ENCODE measurements around the gene PARD3B. TPM values are rescaled to one million over a fixed set of nuclear protein-coding genes. Genes with fewer than 3 reads are reported as not detected.

Gene PARD3B
- total and polyA plus RNA-seq, 2 of the 8 experiments (the other 6 are each of a cell fraction or from before 2014, with no cell fraction given): 1.2 to 5.7 TPM

DNA sequence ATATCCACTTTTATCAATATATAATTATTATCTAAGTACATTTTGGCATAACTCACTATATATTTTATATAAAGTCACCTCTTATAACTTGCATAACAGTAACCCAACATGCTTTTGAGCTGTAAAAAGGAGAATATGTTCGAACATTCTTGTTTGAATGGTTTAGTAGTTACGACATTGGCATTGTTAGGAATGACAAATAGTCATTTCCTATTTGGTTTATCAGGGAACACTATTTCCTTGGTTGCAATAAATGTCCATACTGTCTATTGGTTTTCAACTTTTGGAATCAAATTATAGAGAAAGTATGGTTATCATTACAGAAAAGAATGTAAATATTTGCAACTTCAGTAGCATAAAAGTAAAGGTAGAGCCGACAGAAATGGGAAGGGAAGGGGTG lies 124.1 kb downstream of the PARD3B start:
- H2BK15ac ChIP-seq (ENCODE audit: low read length): no peak overlapping the region
- no peaks in the 10 kb centered on the region for H3K9me3 ChIP-seq (ENCODE audit: insufficient read depth in 2 of 2, low read depth in 1 of 2, low read length in 1 of 2)
- no peaks in the 10 kb centered on the region for H3K79me1 ChIP-seq (ENCODE audit: low read depth, low read length)
- no peak overlapping the region for H3K4ac ChIP-seq (replicated peaks; ENCODE audit: insufficient read length, low read depth, low read length)
- H3K23me2 ChIP-seq (ENCODE audit: low read depth, low read length): no peaks in the 10 kb centered on the region
- H2AK5ac ChIP-seq (ENCODE audit: low read depth, low read length): no peak overlapping the region
- H3K4me2 ChIP-seq (ENCODE audit: insufficient read depth in 1 of 2, low read depth in 2 of 2, low read length in 2 of 2): no peak overlapping the region
- no peak overlapping the region for H3K27ac ChIP-seq (ENCODE audit: low read depth, low read length)
- H4K5ac ChIP-seq (ENCODE audit: insufficient read length, low read depth, low read length): no peak overlapping the region
- no peak for DNase-seq (ENCODE audit: low read depth in 1 of 2, low spot score in 2 of 2)
- no peak overlapping the region for H3K56ac ChIP-seq (replicated peaks; ENCODE audit: insufficient read length, low read depth, low read length)
- TF ChIP-seq ASH2L (IDR thresholded peaks at IDR 0.05; ENCODE audit: low read length): no peak
- TF ChIP-seq CBX8 (IDR thresholded peaks at IDR 0.05; ENCODE audit: borderline replicate concordance, low read depth, low read length): no peak
- TF ChIP-seq TEAD4 (IDR thresholded peaks at IDR 0.05; ENCODE audit: low read depth, low read length): no peak
- TF ChIP-seq JUND (IDR thresholded peaks at IDR 0.05; ENCODE audit: low read length): no peak
- no peak for TF ChIP-seq POLR2AphosphoS5 (IDR thresholded peaks at IDR 0.05; ENCODE audit: low read depth, low read length)
- TF ChIP-seq EP300 (IDR thresholded peaks at IDR 0.05; ENCODE audit: borderline replicate concordance in 1 of 2, low read depth in 2 of 2, low read length in 2 of 2): no peak
- TF ChIP-seq SP4 (IDR thresholded peaks at IDR 0.05; ENCODE audit: low read length): no peak
- TF ChIP-seq SP2 (IDR thresholded peaks at IDR 0.05; ENCODE audit: low read length): no peak
- no peak for TF ChIP-seq CREB1 (IDR thresholded peaks at IDR 0.05)
- no peak for TF ChIP-seq TBP (IDR thresholded peaks at IDR 0.05; ENCODE audit: low read depth, low read length)
- no peak for TF ChIP-seq NRF1 (IDR thresholded peaks at IDR 0.05; ENCODE audit: low read depth, low read length)
- no peak for TF ChIP-seq PHF8 (conservative IDR thresholded peaks at IDR 0.05; ENCODE audit: low read depth, low read length)
- POLR2A ChIA-PET (ENCODE audit: partially characterized antibody): no interaction called here
- no peaks in the 10 kb centered on the region for H4K20me1 ChIP-seq (replicated peaks in 1 of 2; ENCODE audit: control insufficient read depth in 1 of 2, insufficient read depth in 2 of 2, low read length in 2 of 2)
- no peak overlapping the region for H2BK120ac ChIP-seq (replicated peaks; ENCODE audit: low read depth, low read length)
- no peaks in the 10 kb centered on the region for H3K79me2 ChIP-seq (ENCODE audit: control insufficient read depth in 1 of 2, insufficient read depth in 2 of 2, low read length in 2 of 2)
- H3K9ac ChIP-seq (replicated peaks in 1 of 4; ENCODE audit: extremely low read depth in 1 of 4, low read depth in 3 of 4, low read length in 3 of 4): no peak overlapping the region
- no peak overlapping the region for H3K4me3 ChIP-seq (ENCODE audit: extremely low read depth in 1 of 4, insufficient read depth in 2 of 4, low read depth in 3 of 4, low read length in 4 of 4)
- no peak overlapping the region for H2AFZ ChIP-seq (ENCODE audit: low read length)
- no peak for FAIRE-seq
- H2BK5ac ChIP-seq (ENCODE audit: low read depth, low read length): no peak overlapping the region
- no peak overlapping the region for H4K8ac ChIP-seq (ENCODE audit: extremely low read depth, insufficient read depth, low read length)
- no peaks in the 10 kb centered on the region for H3K27me3 ChIP-seq (replicated peaks in 1 of 4; ENCODE audit: control insufficient read depth in 3 of 4, extremely low read depth in 1 of 4, insufficient read depth in 3 of 4, low read length in 3 of 4)
- H2BK20ac ChIP-seq (ENCODE audit: low read length): no peak overlapping the region
- H3K4me1 ChIP-seq (replicated peaks in 1 of 4; ENCODE audit: control insufficient read depth in 3 of 4, insufficient read depth in 4 of 4, low read length in 3 of 4): peaks cover 0 to 10% (median 4%) of the 10 kb centered on the region in 4 experiments; a peak in 2 of 7 replicates
- H3K18ac ChIP-seq (ENCODE audit: extremely low read depth, low read length): no peak overlapping the region
- no peak overlapping the region for H3K14ac ChIP-seq (ENCODE audit: insufficient read length)
- CTCF ChIA-PET (ENCODE audit: partially characterized antibody): interaction anchor here (1.5 kb wide), 1 partner anchor 9 kb away, joined by 4 read pairs; no protein-coding TSS in a partner anchor
- no peaks in the 10 kb centered on the region for H3K36me3 ChIP-seq (ENCODE audit: control insufficient read depth in 2 of 4, insufficient read depth in 4 of 4, low read length in 3 of 4)
- H4K91ac ChIP-seq (replicated peaks; ENCODE audit: insufficient read length, low read length): no peak overlapping the region
- WGBS, 2 experiments (ENCODE audit: extremely low coverage in 1 of 2, insufficient coverage in 1 of 2, insufficient read length in 1 of 2, insufficient replicate concordance in 2 of 2, low coverage in 1 of 2, low lambda C conversion rate in 2 of 2, missing lambda C conversion rate in 1 of 2): 95% methylated on average over 3 of the region's 3 CpGs; no CpG with 5 or more reads in 1 of the 2 experiments
- no peak overlapping the region for H2BK12ac ChIP-seq (ENCODE audit: low read depth, low read length)
- no peak overlapping the region for H3K23ac ChIP-seq (ENCODE audit: insufficient read length)

Data from H1 (cell line).